GM21423 (cell line): ENCODE measurements around the gene PRKRIP1.
"Not testable (repeated sequence)": the region's sequence is repeated elsewhere in the genome, so short reads cannot be mapped to it uniquely, and the experiment has no call there.

Experiments used
- ATAC-seq: cut with Tn5 transposase; IDR thresholded peaks from one replicate; pipeline ENCODE4 v1.9.1; 2021; ENCODE audit warnings: mild to moderate bottlenecking, moderate library complexity; ENCODE audit not compliant: unreplicated experiment

Gene PRKRIP1

DNA sequence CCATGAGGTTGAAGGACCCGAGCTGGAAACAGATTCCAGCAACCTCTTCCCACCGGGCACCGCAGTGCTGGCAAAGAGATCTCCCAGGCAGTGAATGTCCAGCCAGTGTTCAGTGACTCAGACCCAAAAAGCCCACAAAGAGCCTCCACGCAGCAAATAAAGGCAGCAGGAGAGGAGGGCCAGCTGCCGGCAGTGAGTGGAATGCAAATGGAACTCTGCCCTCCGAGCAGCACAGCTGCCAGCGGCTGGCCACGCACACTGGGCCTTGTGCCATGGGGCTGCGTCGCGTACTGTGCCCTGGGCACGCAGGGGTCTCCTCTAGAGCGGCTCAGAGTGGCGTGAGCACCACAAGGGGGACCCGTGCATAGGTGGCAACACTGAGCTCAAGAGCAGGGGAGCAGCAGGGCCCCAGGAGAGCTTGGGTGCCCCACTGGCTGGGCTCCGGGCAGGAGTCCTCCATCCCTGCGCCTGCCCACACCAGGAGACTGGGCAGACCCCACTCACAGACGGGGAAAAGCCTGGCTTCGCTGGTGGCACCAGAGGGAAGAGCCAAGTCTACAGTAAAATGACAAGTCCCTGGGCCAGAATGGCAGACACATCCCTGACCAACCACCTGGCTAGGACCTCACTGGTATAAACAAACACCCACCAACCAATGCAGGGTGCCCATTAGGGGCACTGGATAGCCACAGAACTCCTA lies 78.7 kb downstream of the PRKRIP1 start:
- not testable (repeated sequence) for ATAC-seq
